Upper lobe of left lung (tissue), 6 donors: ENCODE data around the gene SLC35F3. TPM values are rescaled to one million over a fixed set of nuclear protein-coding genes. Genes with fewer than 3 reads are reported as not detected.

ENCODE experiments used
- ATAC-seq, 2 donors: fragments of 200-7000 bp; cut with Tn5 transposase; one replicate each; pipeline ENCODE4 v1.9.1; 2022; ENCODE audit warnings: mild to moderate bottlenecking in 2 of 2, moderate library complexity in 2 of 2; ENCODE audit not compliant: low FRiP score in 2 of 2
- DNase-seq, 2 donors: peaks; one replicate each; pipeline ENCODE4 v3.0.0-alpha.2; 2019 to 2020
- H3K27ac ChIP-seq, 4 donors: fragments of 200-600 bp; sonication (generic); one replicate each; pipeline ENCODE4 v1.5.1; 2016 to 2019
- H3K27me3 ChIP-seq, 4 donors: fragments of 200-600 bp; sonication (generic); one replicate each; pipeline ENCODE4 v1.5.1; 2017 to 2019
- H3K36me3 ChIP-seq, 4 donors: fragments of 200-600 bp; sonication (generic); one replicate each; pipeline ENCODE4 v1.5.1; 2016 to 2019
- H3K4me1 ChIP-seq, 4 donors: fragments of 200-600 bp; sonication (generic); one replicate each; pipeline ENCODE4 v1.5.1; 2018 to 2019
- H3K4me3 ChIP-seq, 4 donors: fragments of 200-600 bp; sonication (generic); one replicate each; pipeline ENCODE4 v1.5.1; 2017 to 2019; ENCODE audit warnings: mild to moderate bottlenecking in 2 of 4, moderate library complexity in 1 of 4
- H3K9me3 ChIP-seq, 4 donors: fragments of 200-600 bp; sonication (generic); one replicate each; pipeline ENCODE4 v1.5.1; 2018 to 2019
- EP300 ChIP-seq, 4 donors: sonication (generic); formaldehyde crosslinking; IDR thresholded peaks; one replicate each; pipeline ENCODE4 v1.5.1; 2017; ENCODE audit warnings: antibody characterized with exemption in 4 of 4, control low read depth in 2 of 4
- POLR2A ChIP-seq, 4 donors: fragments of 450-650 bp; IDR thresholded peaks; one replicate each; pipeline ENCODE4 v1.5.1; 2016 to 2017; ENCODE audit warnings: antibody characterized with exemption in 4 of 4, mild to moderate bottlenecking in 2 of 4
- POLR2AphosphoS5 ChIP-seq, 2 donors: sonication (generic); formaldehyde crosslinking; IDR thresholded peaks; one replicate each; pipeline ENCODE4 v1.5.1; 2017; ENCODE audit warnings: antibody characterized with exemption in 2 of 2
- WGBS, 2 donors: methylation state at CpG; one replicate each; pipeline ENCODE4 v1.1.5; 2017 to 2018; 5-methylcytosine and 5-hydroxymethylcytosine counted together
- total RNA-seq, 6 donors: library from RNA; depleted of rRNA in 4 of 6; stranded (reverse); fragments of >200 nt in 4 of 6; gene quantifications; one replicate each; pipeline versions ENCODE4 v1.1.0 to v1.2.1, GENCODE V29; 2016 to 2021
- TF ChIP-seq, protein P1 (sequence below), 6 experiments: fragments of 450-650 bp in 4 of 6; fragments of 200-600 bp in 2 of 6; sonication (generic) in 2 of 6; IDR thresholded peaks; one replicate each; pipeline ENCODE4 v1.5.1; 2016 to 2019; ENCODE audit warnings: antibody characterized with exemption in 6 of 6
- donor health status: DM: no; HTN: no; CAD: no; lungs with moderate emphysema.
- donor health status: DM: no; HTN: yes; CAD: no; lungs with severe emphysema.

SLC35F3 gene
- total RNA-seq, 6 donors from 2014 or later = 0.30 to 1.7 (median 0.40) TPM; not detected in 1

DNA sequence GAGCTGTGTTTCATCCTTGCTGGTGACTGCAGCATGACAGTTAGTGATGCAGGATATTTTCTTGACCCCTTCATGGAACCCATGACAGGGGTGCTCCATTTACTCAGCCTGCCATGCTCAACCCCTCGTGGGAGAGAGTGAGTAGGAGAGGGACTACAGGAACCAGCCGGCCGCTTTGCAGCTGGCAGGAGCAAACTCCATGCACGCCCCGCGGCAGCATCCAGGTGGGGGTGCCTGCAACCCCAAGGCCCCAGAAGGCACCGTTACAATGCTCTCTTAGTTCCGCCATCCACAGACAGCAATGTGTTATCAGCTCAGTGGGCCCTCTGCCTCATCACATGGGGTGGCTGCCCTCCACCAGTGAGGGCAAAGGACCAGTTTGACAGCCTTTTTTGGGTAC lies 135.1 kb downstream of the SLC35F3 start:
- no peaks in the 10 kb centered on the region for H3K4me1 ChIP-seq
- H3K36me3 ChIP-seq = no peaks in the 10 kb centered on the region
- H3K4me3 ChIP-seq = no peak overlapping the region
- H3K27ac ChIP-seq = no peak overlapping the region
- H3K27me3 ChIP-seq = no peaks in the 10 kb centered on the region
- no peaks in the 10 kb centered on the region for H3K9me3 ChIP-seq
- 93% methylated on average over 8 of the region's 8 CpGs for WGBS, 2 donors
- ATAC-seq = no peak
- TF ChIP-seq POLR2A (IDR thresholded peaks at IDR 0.05) (no peak), EP300 (IDR thresholded peaks at IDR 0.05) (no peak), POLR2AphosphoS5 (IDR thresholded peaks at IDR 0.05) (no peak)
- TF ChIP-seq, protein P1, sequence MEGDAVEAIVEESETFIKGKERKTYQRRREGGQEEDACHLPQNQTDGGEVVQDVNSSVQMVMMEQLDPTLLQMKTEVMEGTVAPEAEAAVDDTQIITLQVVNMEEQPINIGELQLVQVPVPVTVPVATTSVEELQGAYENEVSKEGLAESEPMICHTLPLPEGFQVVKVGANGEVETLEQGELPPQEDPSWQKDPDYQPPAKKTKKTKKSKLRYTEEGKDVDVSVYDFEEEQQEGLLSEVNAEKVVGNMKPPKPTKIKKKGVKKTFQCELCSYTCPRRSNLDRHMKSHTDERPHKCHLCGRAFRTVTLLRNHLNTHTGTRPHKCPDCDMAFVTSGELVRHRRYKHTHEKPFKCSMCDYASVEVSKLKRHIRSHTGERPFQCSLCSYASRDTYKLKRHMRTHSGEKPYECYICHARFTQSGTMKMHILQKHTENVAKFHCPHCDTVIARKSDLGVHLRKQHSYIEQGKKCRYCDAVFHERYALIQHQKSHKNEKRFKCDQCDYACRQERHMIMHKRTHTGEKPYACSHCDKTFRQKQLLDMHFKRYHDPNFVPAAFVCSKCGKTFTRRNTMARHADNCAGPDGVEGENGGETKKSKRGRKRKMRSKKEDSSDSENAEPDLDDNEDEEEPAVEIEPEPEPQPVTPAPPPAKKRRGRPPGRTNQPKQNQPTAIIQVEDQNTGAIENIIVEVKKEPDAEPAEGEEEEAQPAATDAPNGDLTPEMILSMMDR (IDR thresholded peaks at IDR 0.05) = no peak
- DNase-seq = peak in 1 of 2 donors; percentile 46

DNA sequence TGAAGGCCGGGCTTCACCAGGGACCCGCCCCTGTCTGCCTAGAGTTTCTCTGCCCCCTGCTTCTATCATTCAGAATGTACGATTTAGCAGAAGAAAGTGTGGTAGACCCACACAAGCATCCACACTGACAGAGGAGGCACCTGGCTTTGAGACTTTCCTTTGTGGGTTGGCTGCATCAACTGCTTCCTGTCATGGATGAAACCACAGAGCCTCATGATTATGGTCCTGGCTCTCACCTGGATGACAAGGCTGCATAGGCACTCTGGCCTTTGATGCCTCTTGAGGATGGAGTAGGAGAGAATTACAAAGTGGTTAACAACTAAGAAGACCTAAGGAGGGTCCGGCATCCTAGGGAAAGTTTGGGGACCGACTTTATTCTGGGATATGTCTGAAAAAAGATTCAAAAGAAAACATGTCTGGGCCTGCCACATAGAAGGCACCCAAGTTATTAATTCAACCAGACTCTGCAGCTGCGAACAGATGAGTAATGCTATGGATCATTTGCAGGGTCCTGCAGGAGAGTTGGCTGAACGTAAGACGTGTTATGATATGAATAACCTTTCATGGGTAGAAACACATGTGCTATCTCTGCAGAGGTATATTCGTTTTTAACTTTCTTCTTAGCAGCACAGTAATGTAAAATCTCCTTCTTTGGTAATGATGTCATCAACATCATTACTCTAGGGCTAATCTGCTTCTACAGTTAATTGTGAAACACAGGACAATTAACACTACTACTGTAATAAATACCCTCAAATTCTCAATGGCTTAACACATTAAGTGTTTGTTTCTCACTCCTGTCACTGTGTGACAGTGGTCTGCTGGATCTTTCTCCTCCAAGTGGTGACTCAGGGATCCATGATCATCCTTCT lies 136.2 kb downstream of the SLC35F3 start:
- 77 to 85% methylated on average over 9 of the region's 9 CpGs for WGBS, 2 donors
- Histone ChIP-seq H3K4me1 (no peaks in the 10 kb centered on the region), H3K36me3 (no peaks in the 10 kb centered on the region), H3K27ac (no peak overlapping the region), H3K9me3 (no peaks in the 10 kb centered on the region), H3K4me3 (no peak overlapping the region), H3K27me3 (no peaks in the 10 kb centered on the region)
- no peak for ATAC-seq
- TF ChIP-seq EP300 (IDR thresholded peaks at IDR 0.05) (no peak), POLR2AphosphoS5 (IDR thresholded peaks at IDR 0.05) (no peak), POLR2A (IDR thresholded peaks at IDR 0.05) (no peak)
- TF ChIP-seq, protein P1 (IDR thresholded peaks at IDR 0.05) = no peak
- DNase-seq = no peak

DNA sequence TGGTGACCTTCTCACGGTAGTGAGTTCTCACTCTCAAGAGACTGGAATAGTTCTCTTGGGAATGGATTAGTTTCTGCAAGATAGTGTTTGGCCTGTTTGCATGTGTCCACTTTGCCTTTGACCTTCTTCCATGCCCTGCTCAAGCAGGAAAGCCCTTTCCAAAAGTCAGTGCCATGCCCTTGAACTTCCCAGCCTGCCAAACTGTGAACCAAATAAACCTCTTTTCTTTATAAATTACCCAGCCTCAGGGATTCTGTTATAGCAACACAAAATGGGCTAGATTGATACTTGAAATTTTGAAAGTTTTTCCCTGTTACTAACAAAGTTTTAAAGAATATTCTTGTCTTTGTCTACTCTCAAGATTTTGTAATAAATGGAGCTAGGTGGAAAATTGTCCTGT lies 139.6 kb downstream of the SLC35F3 start:
- H3K27me3 ChIP-seq = no peaks in the 10 kb centered on the region
- 80 to 88% methylated on average over 1 of the region's 1 CpG for WGBS, 2 donors

DNA sequence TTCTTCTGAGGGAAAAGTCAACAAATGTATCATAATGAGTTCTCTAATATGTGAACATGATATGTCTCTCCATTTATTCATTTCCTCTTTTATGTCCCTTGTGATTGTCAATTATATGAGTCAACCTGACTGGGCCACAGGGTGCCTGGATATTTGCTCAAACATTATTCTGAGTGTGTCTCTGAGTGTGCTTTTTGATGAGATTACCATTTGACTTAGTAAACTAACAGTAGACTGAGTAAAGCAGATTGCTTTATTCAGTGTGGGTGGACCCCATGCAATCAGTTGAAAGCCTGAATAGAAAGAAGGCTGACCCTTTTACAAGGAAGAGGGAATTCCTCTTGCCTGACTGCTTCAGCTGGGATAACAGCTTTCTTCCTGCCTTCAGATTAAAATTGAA lies 142.6 kb downstream of the SLC35F3 start:
- H3K27me3 ChIP-seq = no peaks in the 10 kb centered on the region
- DNase-seq (no peak), ATAC-seq (no peak)
- H3K4me3 ChIP-seq = no peak overlapping the region
- no peaks in the 10 kb centered on the region for H3K36me3 ChIP-seq
- H3K4me1 ChIP-seq = no peaks in the 10 kb centered on the region
- TF ChIP-seq, protein P1 (IDR thresholded peaks at IDR 0.05) = no peak
- TF ChIP-seq EP300 (IDR thresholded peaks at IDR 0.05) (no peak), POLR2AphosphoS5 (IDR thresholded peaks at IDR 0.05) (no peak), POLR2A (IDR thresholded peaks at IDR 0.05) (no peak)
- no peaks in the 10 kb centered on the region for H3K9me3 ChIP-seq
- no peak overlapping the region for H3K27ac ChIP-seq

More for the DNA sequence above, 139.6 kb downstream of the SLC35F3 start:
- ATAC-seq = no peak
- DNase-seq = no peak
- TF ChIP-seq POLR2A (IDR thresholded peaks at IDR 0.05) (no peak), POLR2AphosphoS5 (IDR thresholded peaks at IDR 0.05) (no peak), EP300 (IDR thresholded peaks at IDR 0.05) (no peak)
- TF ChIP-seq, protein P1 (IDR thresholded peaks at IDR 0.05) = no peak
- Histone ChIP-seq H3K4me3 (no peak overlapping the region), H3K27ac (no peak overlapping the region), H3K36me3 (no peaks in the 10 kb centered on the region), H3K4me1 (no peaks in the 10 kb centered on the region), H3K9me3 (no peaks in the 10 kb centered on the region)

DNA sequence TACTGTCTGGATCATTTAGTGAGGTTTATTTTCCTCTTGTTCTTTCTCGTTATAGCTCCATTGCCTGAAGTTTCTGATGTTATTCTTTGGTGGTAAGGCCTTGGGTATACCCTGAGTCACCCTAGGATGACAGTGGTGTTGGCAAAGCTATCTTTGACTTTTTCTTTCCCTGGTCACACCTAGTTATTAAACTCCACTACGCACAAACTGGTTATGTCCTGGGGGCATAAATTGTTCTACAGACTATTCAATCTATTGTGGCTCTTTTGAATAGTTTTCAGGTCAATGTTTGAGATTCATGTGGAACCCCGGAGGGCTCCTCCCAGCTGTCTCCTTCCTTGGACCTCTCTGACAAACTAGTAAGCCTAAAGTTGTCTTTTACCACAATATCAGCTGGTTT lies 157.7 kb downstream of the SLC35F3 start:
- TF ChIP-seq EP300 (IDR thresholded peaks at IDR 0.05) (no peak), POLR2A (IDR thresholded peaks at IDR 0.05) (no peak), POLR2AphosphoS5 (IDR thresholded peaks at IDR 0.05) (no peak)
- TF ChIP-seq, protein P1 (IDR thresholded peaks at IDR 0.05) = no peak
- DNase-seq (no peak), ATAC-seq (no peak)
- no peak overlapping the region for H3K4me3 ChIP-seq
- H3K4me1 ChIP-seq = no peaks in the 10 kb centered on the region
- H3K27me3 ChIP-seq = no peaks in the 10 kb centered on the region
- no peak overlapping the region for H3K27ac ChIP-seq
- H3K36me3 ChIP-seq = no peaks in the 10 kb centered on the region
- 59 to 76% methylated on average over 3 of the region's 3 CpGs for WGBS, 2 donors
- H3K9me3 ChIP-seq = no peaks in the 10 kb centered on the region
